Body of pancreas (tissue), 4 donors: Measurements from ENCODE around the gene KERA. TPM values are rescaled to one million over a fixed set of nuclear protein-coding genes. Genes with fewer than 3 reads are reported as not detected.
"Not testable (repeated sequence)": the region's sequence is repeated elsewhere in the genome, so short reads cannot be mapped to it uniquely, and the experiment has no call there.

Experiments used
- ATAC-seq: fragments of 150-250 bp; one replicate; pipeline ENCODE4 v1.9.1; 2016
- DNase-seq, 4 donors: peaks; one replicate each; pipeline ENCODE4 v3.0.0-alpha.2; 2019
- H3K27ac ChIP-seq, 4 donors: fragments of 200-600 bp; sonication (generic); 1 replicate in 3 of 4; 2 replicates in 1 of 4; pipeline versions ENCODE4 v1.5.1 to v1.6.1; 2016 to 2019; ENCODE audit warnings: mild to moderate bottlenecking in 1 of 4, mixed read lengths in 1 of 4, moderate library complexity in 1 of 4
- H3K27me3 ChIP-seq, 2 donors: fragments of 200-600 bp; sonication (generic); one replicate each; pipeline ENCODE4 v1.6.0; 2016; ENCODE audit warnings: mild to moderate bottlenecking in 1 of 2
- H3K36me3 ChIP-seq, 2 donors: fragments of 200-600 bp; sonication (generic); replicated peaks in 1 of 2; 2 replicates each; pipeline ENCODE4 v1.5.1; 2016; ENCODE audit warnings: low read depth in 2 of 2; ENCODE audit not compliant: insufficient read depth in 1 of 2
- H3K4me1 ChIP-seq: fragments of 200-600 bp; sonication (generic); one replicate; pipeline ENCODE4 v1.6.0; 2016
- H3K4me3 ChIP-seq, 2 donors: fragments of 200-600 bp; sonication (generic); 1 replicate in 1 of 2; 2 replicates in 1 of 2; pipeline ENCODE4 v1.5.1; 2016 to 2019
- H3K9me3 ChIP-seq, 3 donors: fragments of 200-600 bp; sonication (generic); 1 replicate in 2 of 3; 2 replicates in 1 of 3; pipeline ENCODE4 v1.5.1; 2016
- CTCF ChIP-seq, 7 experiments: fragments of 450-650 bp in 4 of 7; fragments of 200-600 bp in 3 of 7; sonication (generic) in 3 of 7; IDR thresholded peaks; one replicate each; pipeline ENCODE4 v1.5.1; 2016 to 2019; ENCODE audit warnings: antibody characterized with exemption in 7 of 7
- POLR2A ChIP-seq, 3 donors: fragments of 450-650 bp; IDR thresholded peaks; one replicate each; pipeline ENCODE4 v1.6.1; 2016; ENCODE audit warnings: antibody characterized with exemption in 3 of 3, mild to moderate bottlenecking in 2 of 3
- WGBS, 2 donors: methylation state at CpG; one replicate each; pipeline ENCODE4 v1.1.5; 2017; 5-methylcytosine and 5-hydroxymethylcytosine counted together
- intact Hi-C: fragments of 100-400 bp; cut with DNase I; formaldehyde crosslinking; loops from one replicate; pipeline ENCODE4 v1.15.1; 2023
- total RNA-seq, 2 donors: library from RNA; depleted of rRNA; stranded (reverse); fragments of >200 nt; gene quantifications; one replicate each; pipeline ENCODE4 v1.1.0, GENCODE V29; 2016

KERA gene
- total RNA-seq, 2 donors from 2014 or later, result not detected

- TF ChIP-seq CTCF (IDR thresholded peaks at IDR 0.05) (no peak), POLR2A (IDR thresholded peaks at IDR 0.05) (no peak)
- no peak overlapping the region for H3K4me3 ChIP-seq
- ATAC-seq (no peak), DNase-seq (no peak)
- 57 to 61% methylated on average over 6 of the region's 6 CpGs for WGBS, 2 donors
- H3K4me1 ChIP-seq, result no peaks in the 10 kb centered on the region
- H3K9me3 ChIP-seq, result no peaks in the 10 kb centered on the region
- no peaks in the 10 kb centered on the region for H3K36me3 ChIP-seq
- H3K27ac ChIP-seq, result no peak overlapping the region
- no peaks in the 10 kb centered on the region for H3K27me3 ChIP-seq
- intact Hi-C loops, result no loop called here
Observed at GRCh38 chr12:91091916-91092715, 34.3 kb upstream of the KERA start.

GRCh38 chr12:91089953-91090352 is 32.1 kb upstream of the KERA start:
- 69 to 72% methylated on average over 2 of the region's 2 CpGs for whole genome bisulfite sequencing, 2 donors
- H3K36me3 ChIP-seq, DNase-seq, H3K27ac ChIP-seq, H3K9me3 ChIP-seq, intact Hi-C loops, H3K4me3 ChIP-seq, ATAC-seq, H3K4me1 ChIP-seq, H3K27me3 ChIP-seq: not testable (repeated sequence)

GRCh38 chr12:91080041-91080440 is 22.2 kb upstream of the KERA start:
- Histone ChIP-seq H3K9me3 (no peaks in the 10 kb centered on the region), H3K36me3 (no peaks in the 10 kb centered on the region), H3K27ac (no peak overlapping the region), H3K4me3 (no peak overlapping the region), H3K27me3 (no peaks in the 10 kb centered on the region), H3K4me1 (peaks cover 9% of the 10 kb centered on the region)
- DNase-seq (no peak), ATAC-seq (no peak)
- WGBS, 2 donors, result 18 to 25% methylated on average over 1 of the region's 1 CpG
- no peak for TF ChIP-seq POLR2A (IDR thresholded peaks at IDR 0.05)
- no peak for TF ChIP-seq CTCF (IDR thresholded peaks at IDR 0.05)
- intact Hi-C loops, result no loop called here

GRCh38 chr12:91078501-91078900 is 20.7 kb upstream of the KERA start:
- DNase-seq (no peak), ATAC-seq (no peak)
- 14 to 21% methylated on average over 1 of the region's 1 CpG for WGBS, 2 donors
- Histone ChIP-seq H3K9me3 (no peaks in the 10 kb centered on the region), H3K27ac (no peak overlapping the region), H3K4me1 (peaks cover 9% of the 10 kb centered on the region), H3K36me3 (no peaks in the 10 kb centered on the region), H3K27me3 (no peaks in the 10 kb centered on the region), H3K4me3 (no peak overlapping the region)
- intact Hi-C loops, result no loop called here
- TF ChIP-seq CTCF (IDR thresholded peaks at IDR 0.05) (no peak), POLR2A (IDR thresholded peaks at IDR 0.05) (no peak)

GRCh38 chr12:91077228-91077954 is 19.6 kb upstream of the KERA start:
- Histone ChIP-seq H3K4me1 (peaks cover 9% of the 10 kb centered on the region), H3K36me3 (no peaks in the 10 kb centered on the region), H3K27ac (no peak overlapping the region), H3K9me3 (no peaks in the 10 kb centered on the region), H3K4me3 (no peak overlapping the region), H3K27me3 (no peaks in the 10 kb centered on the region)
- ATAC-seq (no peak), DNase-seq (no peak)
- TF ChIP-seq CTCF (IDR thresholded peaks at IDR 0.05), result no peak
- no peak for TF ChIP-seq POLR2A (IDR thresholded peaks at IDR 0.05)
- WGBS, 2 donors, result 75 to 84% methylated on average over 5 of the region's 5 CpGs
- intact Hi-C loops, result no loop called here
